GM12878 (cell line): ENCODE measurements around the gene SLC5A11. TPM values are rescaled to one million over a fixed set of nuclear protein-coding genes. Genes with fewer than 3 reads are reported as not detected.

Source experiments
- ATAC-seq: fragments of 200-7000 bp; cut with Tn5 transposase; 3 replicates; pipeline ENCODE4 v1.9.1; 2020; ENCODE audit warnings: mild to moderate bottlenecking, moderate library complexity
- BruUV-seq: library from RNA; stranded (reverse); fragments of 400-500 nt; replicated peaks from 2 replicates; lab custom pipeline; 2021; lab: Mats Ljungman, UMichigan
- CTCF ChIA-PET: fragments of 300-600 bp; sonication (Branson Sonifier 250); formaldehyde crosslinking; extraction: SDS; loops from one replicate; lab custom pipeline; 2021; ENCODE audit warnings: inconsistent platforms; lab: Yijun Ruan, JAX
- POLR2A ChIA-PET: fragments of 350-600 bp; formaldehyde crosslinking; extraction: SDS; loops from one replicate; lab custom pipeline; 2021; ENCODE audit warnings: inconsistent platforms; lab: Charles Lee
- RAD21 ChIA-PET: fragments of 300-600 bp; sonication (Branson Sonifier 250); formaldehyde crosslinking; loops from one replicate; lab custom pipeline; 2023; ENCODE audit warnings: antibody characterized with exemption; ENCODE audit not compliant: unreplicated experiment; lab: Charles Lee
- SMC1A ChIA-PET: fragments of 300-600 bp; sonication (Branson Sonifier 250); formaldehyde crosslinking; loops from one replicate; lab custom pipeline; 2023; ENCODE audit not compliant: unreplicated experiment, uncharacterized antibody; lab: Charles Lee
- DNase-seq: peaks from one replicate; pipeline ENCODE4 v3.0.0-alpha.2; 2011; ENCODE audit warnings: low read depth, low spot score
- FAIRE-seq: peaks from 3 replicates; lab custom pipeline; 2011; peaks lifted over from hg19 to GRCh38; lab: Jason Lieb, UNC
- H2AFZ ChIP-seq: 2 replicates; pipeline ENCODE4 v1.6.0; 2011; ENCODE audit warnings: low read depth, low read length, control low read depth; ENCODE audit not compliant: control insufficient read depth
- H3K27ac ChIP-seq: 2 replicates; pipeline ENCODE4 v1.5.1; 2011; ENCODE audit warnings: control low read depth; ENCODE audit not compliant: control insufficient read depth, insufficient read depth
- H3K27me3 ChIP-seq, 2 experiments: replicated peaks in 1 of 2; 2 replicates each; pipeline versions ENCODE4 v1.6.0 to v1.6.1; 2011; ENCODE audit warnings: low read length in 1 of 2; ENCODE audit not compliant: control insufficient read depth in 2 of 2, insufficient read depth in 2 of 2
- H3K36me3 ChIP-seq, 2 experiments: 2 replicates each; pipeline ENCODE4 v1.5.1; 2011; ENCODE audit warnings: low read length in 1 of 2; ENCODE audit not compliant: control insufficient read depth in 2 of 2, insufficient read depth in 2 of 2
- H3K4me1 ChIP-seq: 2 replicates; pipeline ENCODE4 v1.6.1; 2011; ENCODE audit warnings: mild to moderate bottlenecking, low read length, moderate library complexity, mixed read lengths; ENCODE audit not compliant: control insufficient read depth, insufficient read depth
- H3K4me2 ChIP-seq: 2 replicates; pipeline ENCODE4 v1.6.0; 2011; ENCODE audit warnings: control low read depth; ENCODE audit not compliant: control insufficient read depth, insufficient read depth
- H3K4me3 ChIP-seq: fragments of 200-600 bp; sonication (generic); 2 replicates; pipeline ENCODE4 v1.5.1; 2016
- H3K79me2 ChIP-seq: 2 replicates; pipeline ENCODE4 v1.6.0; 2011; ENCODE audit warnings: low read length; ENCODE audit not compliant: control insufficient read depth, insufficient read depth
- H3K9ac ChIP-seq: 2 replicates; pipeline ENCODE4 v1.8.0; 2011; ENCODE audit warnings: low read length, control low read depth, mixed read lengths; ENCODE audit not compliant: control insufficient read depth, insufficient read depth
- H3K9me3 ChIP-seq: replicated peaks from 3 replicates; pipeline ENCODE4 v1.5.1; 2011; ENCODE audit warnings: mild to moderate bottlenecking, low read length; ENCODE audit not compliant: control insufficient read depth, insufficient read depth
- H4K20me1 ChIP-seq: 2 replicates; pipeline ENCODE4 v1.6.0; 2011; ENCODE audit not compliant: control insufficient read depth, insufficient read depth
- NFYA ChIP-seq: IDR thresholded peaks from 2 replicates; pipeline ENCODE4 v1.6.1; 2011; ENCODE audit warnings: low read depth, mild to moderate bottlenecking, low read length, improper control_type of control experiment, borderline replicate concordance
- RAD21 ChIP-seq: IDR thresholded peaks from 2 replicates; pipeline ENCODE4 v1.6.1; 2011; ENCODE audit warnings: mild to moderate bottlenecking, low read depth, low read length, moderate library complexity; ENCODE audit not compliant: insufficient read depth
- WRNIP1 ChIP-seq: IDR thresholded peaks from 2 replicates; pipeline ENCODE4 v1.6.1; 2011; ENCODE audit warnings: low read depth, low read length, improper control_type of control experiment, borderline replicate concordance
- ZNF24 ChIP-seq: fragments of 450-650 bp; IDR thresholded peaks from 2 replicates; pipeline ENCODE4 v1.6.1; 2017; ENCODE audit warnings: antibody characterized with exemption, mild to moderate bottlenecking
- WGBS: methylation state at CpG from one replicate; pipeline ENCODE4 v1.1.6; 2016; ENCODE audit warnings: low lambda C conversion rate; ENCODE audit not compliant: insufficient replicate concordance, insufficient coverage; ENCODE audit errors: missing lambda C conversion rate; 5-methylcytosine and 5-hydroxymethylcytosine counted together
- in situ Hi-C: fragments of 300-500 bp; cut with MboI; formaldehyde crosslinking; loops from 9 replicates; pipeline ENCODE4 v1.14.3; 2018; ENCODE audit warnings: mixed read lengths
- intact Hi-C: fragments of 100-400 bp; cut with micrococcal nuclease; formaldehyde crosslinking; loops from one replicate; pipeline ENCODE4 v1.14.2; 2022; ENCODE audit not compliant: unreplicated experiment
- polyA plus RNA-seq, 11 experiments: library from polyadenylated mRNA; depleted of rRNA in 4 of 11; unstranded in 6 of 11; stranded (reverse) in 5 of 11; fragments of >200 nt; fragmentation: Nextera tagmentation in 4 of 11; fragmentation: Illumina TruSeq in 1 of 11; extraction: Ambion mirVana in 4 of 11; extraction: Trizol in 1 of 11; gene quantifications; 1 replicate in 1 of 11; 2 replicates in 10 of 11; pipeline versions ENCODE4 v1.2.1 to v1.2.3, GENCODE V29; 2011 to 2016; ENCODE audit warnings: inconsistent platforms in 2 of 11, missing spikeins in 2 of 11, low read depth in 1 of 11
- total RNA-seq, 4 experiments: library from RNA; depleted of rRNA in 3 of 4; stranded (reverse); fragments of >200 nt in 3 of 4; fragmentation: Illumina TruSeq in 1 of 4; extraction: Trizol in 1 of 4; gene quantifications; 2 replicates each; pipeline versions ENCODE4 v1.2.1 to v1.2.3, GENCODE V29; 2013 to 2021
- TF ChIP-seq, protein P1 (sequence below): IDR thresholded peaks from 2 replicates; pipeline ENCODE4 v1.6.1; 2011; ENCODE audit warnings: low read depth, low read length, improper control_type of control experiment, borderline replicate concordance
- TF ChIP-seq, protein P2 (sequence below): fragments of 450-650 bp; formaldehyde crosslinking; IDR thresholded peaks from 2 replicates; pipeline ENCODE4 v1.4.0; 2020; ENCODE audit warnings: mild to moderate bottlenecking, moderate library complexity
- TF ChIP-seq, protein P3 (sequence below): fragments of 450-650 bp; IDR thresholded peaks from 2 replicates; pipeline ENCODE4 v1.6.1; 2016; ENCODE audit warnings: mild to moderate bottlenecking
- TF ChIP-seq, protein P4 (sequence below): fragments of 450-650 bp; IDR thresholded peaks from 2 replicates; pipeline ENCODE4 v1.6.1; 2017; ENCODE audit warnings: mild to moderate bottlenecking

Gene SLC5A11
- total and polyA plus RNA-seq, 10 of the 15 experiments (the other 5 are each of a cell fraction or from before 2014, with no cell fraction given) = 0.10 TPM; not detected in 9

DNA sequence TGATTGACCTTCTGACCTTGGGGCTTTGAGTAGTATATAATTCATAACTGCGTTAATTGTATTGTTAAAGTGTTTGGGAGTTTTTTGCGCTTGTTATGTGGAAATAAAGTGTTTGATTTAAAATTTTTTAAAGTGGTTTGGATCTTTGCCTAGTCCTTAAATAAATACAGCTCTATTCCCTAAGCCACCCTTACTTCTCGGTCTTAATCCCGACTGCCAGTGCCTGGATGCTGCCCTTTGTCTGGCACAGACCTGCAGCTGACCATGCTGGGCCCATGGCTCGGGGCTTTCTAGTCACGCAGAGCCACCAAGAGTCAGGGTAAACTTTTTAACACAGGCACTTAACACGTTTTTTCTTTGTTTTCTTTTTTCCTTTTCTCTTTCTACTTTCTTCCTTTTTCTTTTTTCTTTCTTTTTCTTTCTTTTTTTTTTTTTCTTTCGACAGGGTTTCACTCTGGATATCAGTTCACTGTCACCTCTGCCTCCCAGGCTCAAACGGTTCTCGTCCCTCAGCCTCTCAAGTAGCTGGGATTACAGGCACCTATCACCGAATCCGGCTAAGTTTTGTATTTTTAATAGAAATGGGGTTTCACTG, 19.6 kb upstream of the SLC5A11 start (continued):
- TF ChIP-seq NFYA = no peak
- TF ChIP-seq, protein P1, sequence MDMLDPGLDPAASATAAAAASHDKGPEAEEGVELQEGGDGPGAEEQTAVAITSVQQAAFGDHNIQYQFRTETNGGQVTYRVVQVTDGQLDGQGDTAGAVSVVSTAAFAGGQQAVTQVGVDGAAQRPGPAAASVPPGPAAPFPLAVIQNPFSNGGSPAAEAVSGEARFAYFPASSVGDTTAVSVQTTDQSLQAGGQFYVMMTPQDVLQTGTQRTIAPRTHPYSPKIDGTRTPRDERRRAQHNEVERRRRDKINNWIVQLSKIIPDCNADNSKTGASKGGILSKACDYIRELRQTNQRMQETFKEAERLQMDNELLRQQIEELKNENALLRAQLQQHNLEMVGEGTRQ = no peak

DNA sequence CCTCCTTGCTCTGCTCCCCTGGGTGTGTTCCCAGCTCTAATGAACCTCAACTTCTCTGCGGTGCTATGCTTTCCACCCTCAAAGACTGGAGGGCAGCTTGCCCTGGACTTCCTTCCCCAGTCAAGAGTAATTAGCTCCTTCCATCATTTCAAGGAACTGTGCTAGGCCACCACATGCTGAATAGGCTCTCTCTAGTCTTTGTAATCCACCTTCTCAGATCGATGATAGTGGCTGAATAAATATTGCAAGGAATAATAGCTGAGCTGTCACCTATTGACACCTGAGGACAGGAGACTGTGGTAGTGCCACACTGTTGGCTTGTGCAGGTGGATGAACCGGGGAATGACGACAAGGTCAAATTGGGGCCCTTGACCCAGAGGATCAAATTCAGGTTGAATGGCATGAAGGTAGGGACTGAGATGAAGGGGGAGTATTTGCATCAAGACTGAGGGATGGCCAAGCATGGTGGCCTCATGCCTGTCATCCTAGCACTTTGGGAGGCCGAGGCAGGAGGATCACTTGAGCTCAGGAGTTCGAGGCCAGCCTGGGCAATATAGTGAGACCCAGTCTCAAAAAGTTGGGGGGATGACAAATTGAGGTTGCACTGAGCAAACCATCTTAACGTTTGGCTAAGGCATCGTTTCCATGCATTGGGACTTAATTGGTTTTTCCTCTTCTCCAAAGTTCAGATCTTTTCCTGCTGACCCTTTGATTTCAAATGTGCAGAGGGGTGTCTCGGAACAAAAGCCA, 18.8 kb upstream of the SLC5A11 start:
- TF ChIP-seq RAD21 (no peak), WRNIP1 (no peak), ZNF24 (no peak)
- TF ChIP-seq, protein P2, sequence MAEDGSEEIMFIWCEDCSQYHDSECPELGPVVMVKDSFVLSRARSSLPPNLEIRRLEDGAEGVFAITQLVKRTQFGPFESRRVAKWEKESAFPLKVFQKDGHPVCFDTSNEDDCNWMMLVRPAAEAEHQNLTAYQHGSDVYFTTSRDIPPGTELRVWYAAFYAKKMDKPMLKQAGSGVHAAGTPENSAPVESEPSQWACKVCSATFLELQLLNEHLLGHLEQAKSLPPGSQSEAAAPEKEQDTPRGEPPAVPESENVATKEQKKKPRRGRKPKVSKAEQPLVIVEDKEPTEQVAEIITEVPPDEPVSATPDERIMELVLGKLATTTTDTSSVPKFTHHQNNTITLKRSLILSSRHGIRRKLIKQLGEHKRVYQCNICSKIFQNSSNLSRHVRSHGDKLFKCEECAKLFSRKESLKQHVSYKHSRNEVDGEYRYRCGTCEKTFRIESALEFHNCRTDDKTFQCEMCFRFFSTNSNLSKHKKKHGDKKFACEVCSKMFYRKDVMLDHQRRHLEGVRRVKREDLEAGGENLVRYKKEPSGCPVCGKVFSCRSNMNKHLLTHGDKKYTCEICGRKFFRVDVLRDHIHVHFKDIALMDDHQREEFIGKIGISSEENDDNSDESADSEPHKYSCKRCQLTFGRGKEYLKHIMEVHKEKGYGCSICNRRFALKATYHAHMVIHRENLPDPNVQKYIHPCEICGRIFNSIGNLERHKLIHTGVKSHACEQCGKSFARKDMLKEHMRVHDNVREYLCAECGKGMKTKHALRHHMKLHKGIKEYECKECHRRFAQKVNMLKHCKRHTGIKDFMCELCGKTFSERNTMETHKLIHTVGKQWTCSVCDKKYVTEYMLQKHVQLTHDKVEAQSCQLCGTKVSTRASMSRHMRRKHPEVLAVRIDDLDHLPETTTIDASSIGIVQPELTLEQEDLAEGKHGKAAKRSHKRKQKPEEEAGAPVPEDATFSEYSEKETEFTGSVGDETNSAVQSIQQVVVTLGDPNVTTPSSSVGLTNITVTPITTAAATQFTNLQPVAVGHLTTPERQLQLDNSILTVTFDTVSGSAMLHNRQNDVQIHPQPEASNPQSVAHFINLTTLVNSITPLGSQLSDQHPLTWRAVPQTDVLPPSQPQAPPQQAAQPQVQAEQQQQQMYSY (CRISPR knock-in tag) = no peak
- TF ChIP-seq, protein P3, sequence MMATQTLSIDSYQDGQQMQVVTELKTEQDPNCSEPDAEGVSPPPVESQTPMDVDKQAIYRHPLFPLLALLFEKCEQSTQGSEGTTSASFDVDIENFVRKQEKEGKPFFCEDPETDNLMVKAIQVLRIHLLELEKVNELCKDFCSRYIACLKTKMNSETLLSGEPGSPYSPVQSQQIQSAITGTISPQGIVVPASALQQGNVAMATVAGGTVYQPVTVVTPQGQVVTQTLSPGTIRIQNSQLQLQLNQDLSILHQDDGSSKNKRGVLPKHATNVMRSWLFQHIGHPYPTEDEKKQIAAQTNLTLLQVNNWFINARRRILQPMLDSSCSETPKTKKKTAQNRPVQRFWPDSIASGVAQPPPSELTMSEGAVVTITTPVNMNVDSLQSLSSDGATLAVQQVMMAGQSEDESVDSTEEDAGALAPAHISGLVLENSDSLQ = no peak
- TF ChIP-seq, protein P4, sequence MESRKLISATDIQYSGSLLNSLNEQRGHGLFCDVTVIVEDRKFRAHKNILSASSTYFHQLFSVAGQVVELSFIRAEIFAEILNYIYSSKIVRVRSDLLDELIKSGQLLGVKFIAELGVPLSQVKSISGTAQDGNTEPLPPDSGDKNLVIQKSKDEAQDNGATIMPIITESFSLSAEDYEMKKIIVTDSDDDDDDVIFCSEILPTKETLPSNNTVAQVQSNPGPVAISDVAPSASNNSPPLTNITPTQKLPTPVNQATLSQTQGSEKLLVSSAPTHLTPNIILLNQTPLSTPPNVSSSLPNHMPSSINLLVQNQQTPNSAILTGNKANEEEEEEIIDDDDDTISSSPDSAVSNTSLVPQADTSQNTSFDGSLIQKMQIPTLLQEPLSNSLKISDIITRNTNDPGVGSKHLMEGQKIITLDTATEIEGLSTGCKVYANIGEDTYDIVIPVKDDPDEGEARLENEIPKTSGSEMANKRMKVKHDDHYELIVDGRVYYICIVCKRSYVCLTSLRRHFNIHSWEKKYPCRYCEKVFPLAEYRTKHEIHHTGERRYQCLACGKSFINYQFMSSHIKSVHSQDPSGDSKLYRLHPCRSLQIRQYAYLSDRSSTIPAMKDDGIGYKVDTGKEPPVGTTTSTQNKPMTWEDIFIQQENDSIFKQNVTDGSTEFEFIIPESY = no peak
- H3K27me3 ChIP-seq = no peaks in the 10 kb centered on the region
- ChIA-PET CTCF (no interaction called here), POLR2A (no interaction called here), SMC1A (no interaction called here), RAD21 (interaction anchor here (0.9 kb wide), 1 partner anchor 398 kb away, joined by 3 read pairs; no protein-coding TSS in a partner anchor)
- no peak overlapping the region for H2AFZ ChIP-seq
- no peak for FAIRE-seq
- H4K20me1 ChIP-seq = no peaks in the 10 kb centered on the region
- no peak for ATAC-seq
- intact Hi-C loops (no loop called here), in situ Hi-C loops (no loop called here)
- no peaks in the 10 kb centered on the region for H3K4me1 ChIP-seq
- H3K9me3 ChIP-seq = no peaks in the 10 kb centered on the region
- H3K36me3 ChIP-seq = peaks cover 2 to 14% of the 10 kb centered on the region in 2 experiments; a peak in 3 of 4 replicates
- BruUV-seq = no TSS peak
- H3K4me2 ChIP-seq = no peak overlapping the region
- no peak overlapping the region for H3K27ac ChIP-seq
- no peaks in the 10 kb centered on the region for H3K79me2 ChIP-seq
- H3K4me3 ChIP-seq = no peak overlapping the region
- no peak for DNase-seq
- no peak overlapping the region for H3K9ac ChIP-seq
- 95% methylated on average over 9 of the region's 9 CpGs for WGBS
